DMS79 treated with DMSO at 0.1 percent for 48 hours (cell line): ENCODE data around the gene ZNF606.

Source experiments
- DNase-seq: peaks from one replicate; lab custom pipeline; 2025; lab: John Stamatoyannopoulos, UW

The ZNF606 gene

DNA sequence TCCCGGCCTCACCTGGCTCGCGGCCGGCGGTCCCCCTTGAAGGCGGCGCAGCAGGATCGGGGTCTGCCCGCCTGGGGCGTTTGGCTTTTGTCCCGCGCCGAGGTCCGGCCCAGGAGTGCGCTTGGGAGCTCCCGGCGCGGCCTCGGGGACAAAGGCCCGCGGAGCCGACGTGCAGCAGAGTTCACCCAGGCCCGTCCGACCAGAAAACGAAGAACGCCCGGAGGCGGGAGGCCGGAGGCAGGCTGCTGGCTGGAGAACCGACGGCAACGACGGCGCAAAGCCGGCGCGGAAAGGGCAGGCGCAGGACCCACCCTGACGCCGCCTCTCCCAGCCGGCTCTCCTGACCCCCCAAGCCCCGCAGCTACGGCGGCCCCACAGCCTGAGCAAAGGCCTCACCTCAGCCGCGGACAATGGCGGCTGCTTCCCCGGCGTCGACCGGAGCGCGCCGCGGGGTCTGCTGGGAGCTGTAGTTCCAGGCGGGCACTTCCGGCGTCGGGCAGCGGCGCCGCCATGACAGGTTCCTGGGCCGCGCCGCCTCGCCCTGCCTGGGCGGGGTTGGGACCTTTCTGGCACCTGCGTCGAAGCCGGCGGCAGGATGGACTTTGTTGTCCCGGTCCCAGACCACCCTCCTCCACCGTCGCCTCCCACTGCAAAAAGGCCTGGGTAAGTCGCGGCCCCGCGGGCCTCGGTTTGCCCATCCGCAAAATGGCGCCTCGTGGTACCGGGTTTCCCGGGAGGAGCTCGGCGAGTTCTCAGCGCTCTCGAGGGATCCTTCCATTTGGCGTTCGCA lies at the start of gene ZNF606:
Gene ZNF606 (minus strand): TSS at position 437 of the 790 bp plus-strand sequence. CDS start 1,501 bp downstream, outside the sequence.
- peak; percentile 72 for DNase-seq

DNA sequence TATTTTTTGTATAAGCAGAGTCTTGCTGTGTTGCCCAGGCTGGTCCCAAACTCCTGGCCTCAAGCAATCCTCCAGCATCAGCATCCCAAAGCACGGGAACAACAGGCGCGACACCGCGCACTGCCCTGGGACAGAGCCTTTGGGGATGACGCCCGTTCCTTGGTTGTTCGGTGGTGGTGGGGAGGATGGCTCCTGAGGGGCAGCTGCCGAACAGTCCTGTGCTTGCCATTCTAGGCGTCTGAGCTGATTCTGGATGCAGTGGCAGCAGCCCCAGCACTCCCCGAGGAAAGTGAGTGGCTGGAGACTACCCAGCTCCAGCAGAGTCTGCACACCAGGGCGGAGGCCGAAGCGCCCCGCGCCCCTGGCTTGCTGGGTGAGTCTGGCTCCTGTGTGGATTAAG lies 49.6 kb upstream of the ZNF606 start:
- DNase-seq: no peak

DNA sequence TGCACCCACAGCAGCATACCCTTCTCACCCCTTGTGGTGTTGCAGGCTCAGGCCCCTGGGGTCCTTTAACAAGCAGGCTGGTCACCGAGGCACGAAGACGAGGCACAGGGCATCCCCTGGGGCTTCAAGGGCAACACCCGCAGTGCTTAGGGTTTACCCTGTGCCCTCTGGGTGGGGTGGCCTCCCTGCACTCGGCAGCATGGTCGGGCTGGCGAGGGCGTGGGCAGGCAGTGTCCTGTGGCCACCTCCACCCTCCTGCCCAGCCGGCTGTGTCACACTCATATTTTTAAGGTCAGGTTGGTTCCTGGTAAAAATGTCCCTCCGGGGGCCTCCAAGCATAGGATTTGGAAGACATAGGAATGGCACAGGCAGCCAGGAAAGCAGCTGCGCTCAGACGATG lies 45.1 kb upstream of the ZNF606 start:
- no peak for DNase-seq

DNA sequence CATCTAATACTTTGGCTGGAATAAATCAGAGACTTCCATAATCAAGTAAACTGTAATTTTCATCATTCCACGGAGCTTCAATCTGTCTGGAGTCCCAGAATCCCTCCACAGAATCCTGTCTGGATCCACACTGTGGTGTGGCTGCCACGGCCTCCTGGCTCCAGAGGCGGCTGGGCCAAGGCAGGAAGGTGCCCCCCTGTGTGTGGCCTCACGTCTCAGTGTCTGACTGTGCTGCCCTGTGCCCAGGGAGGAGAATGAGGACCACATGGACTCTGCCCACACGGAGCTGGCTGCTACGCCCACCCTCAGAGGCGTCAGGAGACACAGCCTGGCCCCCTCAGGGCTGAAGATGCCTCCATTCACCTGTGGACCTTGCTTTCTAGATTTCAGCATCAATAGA lies 44.2 kb upstream of the ZNF606 start:
- no peak for DNase-seq

DNA sequence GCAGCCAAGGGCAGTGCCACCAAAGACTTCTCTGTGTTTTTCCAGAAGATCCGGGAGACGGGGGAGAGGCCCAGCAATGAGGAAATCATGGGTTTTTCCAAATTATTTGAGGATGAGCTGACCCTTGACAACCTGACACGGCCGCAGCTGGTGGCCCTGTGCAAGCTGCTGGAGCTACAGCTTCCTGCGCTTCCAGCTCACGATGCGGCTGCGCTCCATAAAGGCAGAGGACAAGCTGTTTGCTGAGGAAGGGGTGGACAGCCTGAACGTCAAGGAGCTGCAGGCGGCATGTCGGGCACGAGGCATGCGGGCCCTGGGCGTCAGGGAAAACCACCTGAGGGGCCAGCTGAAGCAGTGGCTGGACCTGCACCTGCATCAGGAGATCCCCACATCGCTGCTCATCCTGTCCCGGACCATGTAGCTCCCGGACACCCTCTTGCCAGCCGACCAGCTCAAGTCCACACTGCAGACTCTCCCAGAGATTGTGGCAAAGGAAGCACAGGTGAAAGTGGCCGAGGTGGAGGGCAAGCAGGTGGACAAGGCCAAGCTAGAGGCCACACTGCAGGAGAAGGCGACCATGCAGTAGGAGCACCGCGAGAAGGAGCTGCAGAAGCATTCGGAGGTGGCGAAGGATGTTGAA lies 42.9 kb upstream of the ZNF606 start:
- DNase-seq: no peak

DNA sequence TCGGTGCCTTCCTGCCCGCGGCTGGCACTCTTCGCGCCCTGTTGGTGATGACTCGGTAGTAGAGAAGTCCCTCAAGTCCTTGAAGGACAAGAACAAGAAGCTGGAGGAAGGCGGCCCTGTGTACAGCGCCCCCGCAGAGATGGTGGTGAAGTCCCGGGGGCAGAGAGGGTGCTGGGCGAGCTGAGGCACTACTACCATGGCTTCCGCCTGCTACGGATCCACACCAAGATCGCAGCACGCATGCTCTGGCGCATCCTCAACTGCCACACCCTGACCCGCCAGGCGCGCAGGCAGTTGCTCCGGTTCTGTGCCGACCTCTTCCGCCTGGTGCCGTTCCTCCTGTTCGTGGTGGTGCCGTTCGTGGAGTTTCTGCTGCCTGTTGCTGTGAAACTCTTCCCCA lies 42.3 kb upstream of the ZNF606 start:
- DNase-seq: no peak

DNA sequence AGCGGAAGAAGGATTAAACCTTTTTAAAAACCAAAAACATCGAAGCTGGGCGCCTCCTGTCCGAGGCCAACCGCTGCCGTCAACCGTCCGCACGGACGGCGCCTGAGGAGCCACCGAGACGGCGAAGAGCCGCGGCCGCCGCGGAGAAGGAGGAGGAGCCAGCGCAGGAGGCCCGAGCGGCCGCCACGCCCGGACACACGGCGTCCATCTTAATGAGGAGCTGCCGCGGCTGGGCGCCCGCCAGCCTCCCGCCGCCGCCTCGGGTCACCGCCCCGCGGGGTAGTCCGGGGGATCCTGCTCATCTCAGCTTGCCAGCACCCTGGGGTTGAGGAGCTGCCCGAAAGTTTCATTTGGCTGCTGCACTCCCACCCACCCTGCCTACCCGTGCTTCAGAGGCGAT lies 41.8 kb upstream of the ZNF606 start:
- no peak for DNase-seq

DNA sequence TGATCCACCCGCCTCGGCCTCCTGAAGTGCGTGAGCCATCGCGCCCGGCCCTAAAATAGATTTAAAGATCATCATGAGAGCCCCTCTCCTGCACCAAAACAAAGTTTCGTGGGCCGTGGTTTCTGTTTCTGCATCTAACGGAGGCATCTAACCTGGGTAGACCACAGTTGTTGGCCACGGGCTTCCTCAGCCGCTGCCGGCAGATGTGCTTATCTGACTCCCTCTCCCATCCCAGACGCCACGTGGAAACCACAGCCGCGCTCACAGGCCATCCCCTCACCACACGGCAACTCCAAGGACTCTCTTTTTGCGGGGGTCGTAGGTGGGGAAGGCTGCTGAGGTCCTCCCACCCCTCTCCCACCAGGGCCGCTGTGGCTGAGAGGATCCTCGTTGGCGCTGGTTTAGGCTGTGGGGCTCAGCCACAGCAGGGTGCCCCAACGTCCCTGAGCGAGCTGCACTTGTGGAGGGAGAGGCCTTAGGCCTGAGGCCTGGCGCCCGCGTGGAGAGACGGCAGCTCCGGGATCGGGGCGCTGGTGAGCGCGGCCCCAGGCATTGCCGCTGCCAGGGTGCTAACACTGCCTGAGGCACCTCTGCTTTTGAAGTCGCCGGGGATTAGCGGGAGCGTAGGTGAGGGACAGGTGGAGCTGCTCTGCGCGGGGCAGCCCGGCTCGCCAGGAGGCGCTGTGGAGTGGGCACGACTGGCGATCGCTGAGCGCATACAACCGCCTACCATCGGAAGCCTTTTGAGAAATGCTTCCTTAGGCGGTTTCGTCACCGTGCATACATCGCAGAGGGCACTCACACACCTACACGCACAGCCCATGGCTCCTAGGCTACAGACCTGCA lies 40.1 kb upstream of the ZNF606 start:
- DNase-seq: no peak

DNA sequence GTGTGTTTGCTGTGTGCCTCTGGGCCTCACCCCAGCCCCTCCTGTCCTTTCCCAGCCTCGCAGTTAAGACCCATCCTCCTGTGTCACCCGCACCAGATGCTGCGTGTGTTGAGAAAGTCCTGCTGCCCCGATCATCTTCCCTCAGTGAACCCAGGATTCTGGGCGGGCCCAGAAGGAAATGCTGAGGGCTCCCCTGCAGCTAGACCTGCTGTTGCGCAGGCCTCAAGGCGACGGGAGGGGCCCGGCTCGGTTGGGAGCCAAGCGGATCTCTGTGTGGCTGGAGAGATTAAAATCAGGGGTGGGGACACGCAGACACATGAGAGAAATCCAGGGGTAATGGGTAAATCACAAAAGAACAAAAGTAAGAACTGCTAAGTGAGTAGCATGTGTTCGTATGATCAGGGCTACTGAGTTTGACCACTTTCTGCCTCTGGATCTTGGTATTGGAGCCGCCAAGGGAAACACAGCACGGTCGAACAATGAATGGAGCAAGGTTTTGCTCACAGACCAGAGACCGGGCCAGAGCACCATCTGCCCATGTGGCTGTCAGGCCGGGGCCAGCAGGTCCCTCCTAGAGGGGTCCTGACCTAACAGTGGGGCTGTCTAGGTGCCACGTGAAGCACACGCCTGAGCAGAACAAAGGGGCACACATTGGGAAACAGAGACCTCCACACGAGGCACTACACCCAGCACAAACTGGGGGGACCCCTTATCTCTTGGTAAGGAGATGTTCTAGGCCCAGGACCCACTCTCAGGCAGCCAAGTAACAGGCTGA lies 38.3 kb upstream of the ZNF606 start:
- no peak for DNase-seq

DNA sequence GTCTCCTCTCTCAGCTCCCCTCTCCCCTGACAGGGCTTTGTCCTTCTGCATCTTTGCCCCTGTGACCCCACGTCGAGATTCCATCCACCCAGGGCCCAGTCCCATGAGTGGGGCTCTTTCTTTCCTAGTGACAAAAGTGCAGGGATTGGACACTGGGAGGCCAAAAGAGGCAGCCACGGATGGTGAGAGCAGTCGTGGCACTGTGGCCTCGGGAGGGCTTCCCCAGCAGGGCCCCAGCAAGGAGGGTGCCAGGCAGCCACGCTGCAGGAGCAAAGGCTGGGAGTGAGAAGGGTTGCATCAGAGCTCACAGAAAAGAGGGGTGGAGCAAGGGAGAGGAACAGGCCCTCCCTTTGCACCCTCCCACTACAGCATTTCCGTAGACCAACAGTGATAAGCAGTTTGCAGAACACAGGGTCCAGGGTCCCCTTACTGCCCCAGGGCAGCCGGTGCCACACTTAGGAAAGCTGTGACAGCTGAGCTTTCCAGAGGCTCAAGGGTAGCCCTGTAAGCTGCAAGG lies 36.1 kb upstream of the ZNF606 start:
- DNase-seq: no peak

DNA sequence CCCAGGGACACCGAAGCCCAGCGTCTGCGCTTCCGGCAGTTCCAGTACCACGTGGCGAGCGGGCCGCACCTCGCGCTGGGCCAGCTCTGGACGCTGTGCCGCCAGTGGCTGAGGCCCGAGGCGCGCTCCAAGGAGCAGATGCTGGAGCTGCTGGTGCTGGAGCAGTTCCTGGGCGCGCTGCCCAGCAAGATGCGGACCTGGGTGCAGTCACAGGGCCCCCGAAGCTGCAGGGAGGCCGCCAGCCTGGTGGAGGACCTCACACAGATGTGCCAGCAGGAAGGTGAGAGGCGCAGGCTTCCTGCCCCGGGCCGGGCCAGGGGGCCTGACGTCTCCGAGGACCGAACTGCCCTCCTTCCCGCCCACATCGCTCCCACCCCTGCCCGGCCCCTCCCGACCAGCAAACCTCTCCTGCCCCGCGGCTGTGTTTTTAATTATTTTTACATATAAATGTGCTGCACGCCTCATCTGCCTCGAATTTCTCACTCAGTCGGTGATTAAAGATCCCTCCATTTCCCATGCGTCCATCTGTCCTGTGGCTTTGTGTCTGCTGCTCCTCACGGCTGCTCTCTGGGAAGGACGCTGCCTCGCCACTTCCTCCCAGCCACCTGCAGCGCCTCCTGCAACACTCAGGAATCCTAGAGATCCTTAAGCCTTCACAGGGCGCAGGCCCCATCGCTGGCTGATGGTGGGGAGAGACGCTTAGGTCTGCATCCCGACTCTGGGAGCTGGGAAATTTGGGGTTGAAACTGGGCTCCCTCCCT lies 35.5 kb upstream of the ZNF606 start:
- DNase-seq: peak; percentile 33

DNA sequence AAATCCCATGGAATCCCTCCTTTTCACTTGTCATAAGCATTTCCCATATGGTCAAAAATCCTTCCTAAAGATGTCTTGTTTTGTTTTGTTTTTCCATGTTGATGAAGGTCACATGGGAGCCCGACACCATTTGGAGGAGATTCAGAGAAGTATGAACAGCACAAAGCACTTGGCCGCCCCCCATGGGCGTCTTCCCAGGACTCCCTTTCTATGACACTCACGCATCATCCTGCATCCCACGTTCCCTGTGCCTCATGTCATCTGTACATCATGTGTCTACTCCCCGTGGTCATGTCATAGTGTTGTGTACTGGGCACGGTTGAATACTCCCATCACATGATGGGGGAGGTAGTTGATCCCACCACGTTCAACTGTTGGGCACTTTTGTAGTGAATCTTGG lies 33.2 kb upstream of the ZNF606 start:
- DNase-seq: no peak

DNA sequence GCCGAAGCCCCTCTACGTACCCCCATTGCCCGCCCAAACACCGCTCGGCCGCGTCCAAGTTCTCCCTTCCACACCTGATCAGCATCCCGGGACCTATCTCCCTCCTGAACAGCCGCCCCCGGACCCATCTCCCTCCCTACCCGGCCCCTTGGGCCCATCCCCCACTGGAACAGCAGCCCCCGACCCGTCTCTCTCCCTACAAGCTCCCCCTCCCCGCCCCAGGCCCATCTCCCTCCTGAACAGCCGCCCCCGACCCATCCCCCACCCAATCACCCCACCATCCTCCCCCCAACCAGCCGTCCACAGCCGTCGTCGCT lies 31.8 kb upstream of the ZNF606 start:
- no peak for DNase-seq

DNA sequence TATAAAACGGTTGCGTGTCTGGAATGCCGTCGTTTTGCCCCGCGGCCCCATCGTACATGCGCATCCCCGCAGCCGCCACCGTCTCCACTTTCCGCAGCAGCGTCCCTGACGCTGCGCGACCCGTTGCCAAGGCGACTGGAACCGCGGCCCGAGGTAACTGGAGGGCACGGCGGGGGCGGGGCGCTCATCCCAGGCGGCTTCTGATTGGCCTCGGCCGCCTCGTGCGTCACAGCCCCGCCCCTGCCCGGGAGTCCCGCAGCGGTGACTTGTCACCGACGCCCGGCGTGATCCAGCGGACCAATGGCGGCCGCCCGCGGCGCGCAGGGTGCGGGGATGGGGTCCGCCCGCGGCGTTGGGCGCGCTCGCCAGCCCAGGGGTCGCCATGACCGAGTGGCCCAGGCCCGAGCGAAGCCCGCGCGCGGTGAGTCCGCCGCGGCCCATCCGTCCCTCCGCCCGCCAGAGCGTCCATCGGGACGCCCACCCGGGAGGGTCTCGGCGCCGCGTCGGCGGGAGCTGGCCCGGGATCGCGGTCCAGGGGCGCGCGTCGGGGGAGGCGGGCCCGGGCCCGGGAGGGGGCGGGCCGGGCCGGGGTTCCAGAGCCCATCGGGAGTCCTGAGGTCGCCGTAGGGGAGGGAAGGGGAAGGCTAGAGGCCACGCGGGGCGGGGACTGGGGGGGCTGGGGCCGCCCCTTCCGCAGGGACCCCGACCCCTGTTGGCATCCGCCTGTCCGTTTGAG lies 31.3 kb upstream of the ZNF606 start, which contains the start of gene ZSCAN1:
Gene ZSCAN1 (plus strand): TSS at position 285 of the 736 bp plus-strand sequence. CDS start 3,812 bp downstream, outside the sequence.
- DNase-seq: peak; percentile 60

DNA sequence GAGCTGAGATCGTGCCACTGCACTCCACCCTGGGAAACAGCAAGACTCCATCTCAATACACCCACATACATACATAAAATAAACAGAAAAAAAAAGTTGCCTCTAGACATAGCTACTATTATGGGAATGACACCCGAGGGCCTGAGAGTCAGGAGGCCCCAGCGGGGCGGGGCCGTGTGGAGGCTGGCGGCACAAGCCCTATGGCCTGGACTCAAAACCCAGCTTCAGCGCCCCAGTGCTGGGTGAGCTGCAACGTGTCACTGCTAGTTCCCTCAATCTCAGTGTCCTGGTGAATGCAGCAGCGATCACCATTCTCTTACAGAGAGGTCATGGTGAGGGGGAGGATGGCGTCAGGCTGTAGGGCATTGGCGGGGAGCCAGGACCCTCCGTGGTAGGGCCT lies 22.0 kb upstream of the ZNF606 start:
- no peak for DNase-seq

DNA sequence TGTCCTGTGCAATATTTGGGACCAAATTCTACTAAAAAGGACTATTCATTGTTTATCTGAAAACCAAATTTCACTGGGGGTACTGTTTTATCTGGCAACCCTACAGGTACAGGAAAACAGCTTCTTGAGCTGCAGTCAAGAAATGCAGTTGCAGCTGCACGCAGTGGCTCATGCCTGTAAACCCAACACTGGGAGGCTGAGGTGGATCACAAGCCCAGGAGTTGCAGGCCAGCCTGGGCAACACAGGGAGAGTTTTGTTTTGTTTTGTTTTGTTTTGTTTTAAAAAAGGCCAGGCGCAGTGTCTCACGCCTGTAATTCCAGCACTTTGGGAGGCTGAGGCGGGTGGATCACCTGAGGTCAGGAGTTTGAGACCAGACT lies 19.7 kb upstream of the ZNF606 start:
- no peak for DNase-seq

DNA sequence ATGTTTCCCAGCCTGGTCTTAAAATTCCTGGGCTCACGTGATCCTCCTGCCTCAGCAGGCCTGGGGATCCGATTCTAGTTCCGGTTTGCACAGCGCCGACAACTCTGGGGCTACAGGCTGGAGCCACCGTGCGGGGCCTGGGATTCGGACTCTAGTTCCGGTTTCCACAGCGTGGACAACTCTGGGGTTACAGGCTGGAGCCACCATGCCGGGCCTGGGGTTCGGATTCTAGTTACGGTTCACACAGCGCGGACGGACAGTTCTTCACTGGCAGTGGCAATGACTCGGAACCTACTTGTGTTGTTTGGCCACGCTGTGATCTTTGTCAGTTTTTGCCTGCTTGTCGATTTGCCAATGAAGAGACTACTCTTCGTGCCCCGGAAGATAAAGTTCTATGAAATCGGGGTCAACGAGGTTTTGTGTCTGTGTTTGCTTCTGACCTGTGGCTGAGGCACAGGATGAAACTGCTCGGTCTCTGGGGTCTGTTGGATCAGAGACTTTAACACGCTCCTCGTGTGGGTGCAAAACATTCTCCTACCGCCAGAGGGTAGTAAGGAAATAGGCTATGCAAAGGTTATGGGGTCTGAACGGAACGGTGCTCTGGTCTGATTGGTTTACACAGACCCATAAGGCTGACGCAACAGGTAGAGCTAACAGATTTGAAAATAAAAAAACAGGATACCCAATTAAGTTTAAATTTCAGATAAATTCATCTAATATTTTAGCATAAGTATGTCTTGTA lies 19.1 kb upstream of the ZNF606 start:
- peak; percentile 32 for DNase-seq

DNA sequence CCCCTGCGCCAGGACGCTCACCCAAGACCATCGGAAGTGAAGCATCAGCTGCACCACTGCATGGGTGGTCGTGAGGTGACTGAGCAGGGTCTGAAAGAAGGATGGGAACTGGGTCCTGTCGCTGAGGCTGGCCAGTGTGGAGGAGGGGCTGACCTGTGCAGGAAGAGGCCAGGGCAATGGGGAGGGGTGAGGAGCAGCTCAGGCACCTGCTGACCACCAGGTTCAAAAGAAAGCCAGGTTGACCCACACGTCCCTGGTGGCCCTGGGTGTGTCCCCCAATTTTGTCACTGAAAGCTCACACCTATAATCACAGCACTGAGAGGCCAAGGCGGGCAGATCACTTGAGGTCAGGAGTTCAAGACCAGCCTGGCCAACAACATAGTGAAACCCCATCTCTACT lies 17.5 kb upstream of the ZNF606 start:
- DNase-seq: no peak

DNA sequence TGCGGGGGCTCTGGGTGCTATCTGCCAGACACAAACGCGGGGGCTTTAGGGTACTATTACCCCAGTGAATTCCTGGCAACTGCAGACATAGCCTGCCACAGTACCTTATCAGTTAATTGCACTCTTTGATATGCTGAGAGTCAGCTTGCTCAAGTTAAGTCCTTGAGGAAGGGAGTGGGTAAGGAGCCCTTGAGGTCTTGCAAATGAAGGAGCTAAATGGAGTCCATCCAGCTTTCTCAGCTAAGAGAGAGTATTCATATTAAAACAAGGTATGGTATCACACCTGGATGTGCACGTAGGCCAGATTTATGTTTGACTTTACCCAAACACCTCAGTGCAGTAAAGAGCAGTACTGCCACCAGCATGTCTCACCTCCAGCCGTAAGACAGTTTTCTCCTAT lies 11.5 kb upstream of the ZNF606 start:
- DNase-seq: no peak

DNA sequence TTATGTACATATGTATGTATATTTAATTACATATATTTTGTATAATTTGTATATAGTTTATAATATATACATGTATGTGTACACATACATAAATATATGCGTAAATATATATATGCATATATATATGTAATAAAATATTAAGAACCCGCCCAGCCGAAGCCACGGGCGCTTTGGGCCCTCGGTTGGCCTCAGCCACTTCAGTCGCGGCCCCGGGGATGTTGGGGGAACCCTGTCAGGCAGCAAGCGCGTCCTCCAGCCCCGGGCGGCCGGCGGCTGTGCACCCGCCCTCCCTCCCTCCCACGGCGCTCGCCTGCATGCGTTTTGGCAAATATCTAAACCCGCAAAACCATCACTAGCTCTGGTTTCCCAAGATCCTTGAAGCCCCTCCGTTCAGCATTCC lies 7.9 kb upstream of the ZNF606 start:
- no peak for DNase-seq
